ENCODE data around the gene SH2D7. TPM values are rescaled to one million over a fixed set of nuclear protein-coding genes. Genes with fewer than 3 reads are reported as not detected.

Gene SH2D7
- polyA plus RNA-seq, 1 of the 3 experiments (the other 2 are of a cell fraction): not detected

- POLR2A ChIA-PET: no interaction called here
- CTCF ChIA-PET: interaction anchor here (1.9 to 8.4 kb wide), 2 partner anchors 107 to 108 kb away, joined by 7 to 72 read pairs; no protein-coding TSS in a partner anchor
- 97% methylated on average over 2 of the region's 2 CpGs for WGBS (ENCODE audit: low lambda C conversion rate)
Measured at GRCh38 chr15:78133801-78134200, 41.4 kb downstream of the SH2D7 start.

GRCh38 chr15:78139578-78139977 lies 47.2 kb downstream of the SH2D7 start:
- Histone ChIP-seq H2AFZ (ENCODE audit: low read depth) (no peak overlapping the region), H3K27ac (ENCODE audit: low read depth in 2 of 2, low read length in 1 of 2) (no peak overlapping the region), H3K79me2 (ENCODE audit: insufficient read depth) (no peaks in the 10 kb centered on the region), H3K4me2 (no peak overlapping the region), H3K9me2 (no peaks in the 10 kb centered on the region), H3K36me3 (replicated peaks in 1 of 2; ENCODE audit: control insufficient read depth in 1 of 2, insufficient read depth in 2 of 2, low read length in 1 of 2) (no peaks in the 10 kb centered on the region), H3K4me3 (ENCODE audit: low read depth in 2 of 2, low read length in 1 of 2) (no peak overlapping the region), H3F3A (replicated peaks; ENCODE audit: insufficient read depth) (no peaks in the 10 kb centered on the region), H3K9me3 (no peaks in the 10 kb centered on the region), H3K4me1 (ENCODE audit: control insufficient read depth in 1 of 2, insufficient read depth in 2 of 2, low read depth in 1 of 2, low read length in 1 of 2) (peaks cover 0 to 5% of the 10 kb centered on the region in 2 experiments; a peak in 1 of 4 replicates), H3K9ac (no peak overlapping the region), H4K20me1 (ENCODE audit: insufficient read depth) (no peaks in the 10 kb centered on the region), H3K27me3 (ENCODE audit: insufficient read depth) (no peaks in the 10 kb centered on the region)
- ChIA-PET POLR2A (no interaction called here), CTCF (interaction anchor here (1.2 to 1.4 kb wide), 2 partner anchors 9 to 229 kb away, joined by 3 read pairs; no protein-coding TSS in a partner anchor)
- no peak for TF ChIP-seq MXI1 (IDR thresholded peaks at IDR 0.05; ENCODE audit: low read depth, low read length)
- TF ChIP-seq REST (IDR thresholded peaks at IDR 0.05; ENCODE audit: low read depth, low read length): no peak
- no peak for TF ChIP-seq RXRA (IDR thresholded peaks at IDR 0.05; ENCODE audit: borderline replicate concordance, low read depth)
- no peak for TF ChIP-seq SIN3A (IDR thresholded peaks at IDR 0.05; ENCODE audit: borderline replicate concordance, low read depth, low read length)
- no peak for TF ChIP-seq PBX3 (IDR thresholded peaks at IDR 0.05)
- TF ChIP-seq FOSL2 (IDR thresholded peaks at IDR 0.05; ENCODE audit: borderline replicate concordance, low read depth): no peak
- TF ChIP-seq MEF2A (IDR thresholded peaks at IDR 0.05; ENCODE audit: borderline replicate concordance, low read depth): no peak
- TF ChIP-seq GATA2 (CRISPR knock-in tag; IDR thresholded peaks at IDR 0.05): no peak
- TF ChIP-seq NFIC (IDR thresholded peaks at IDR 0.05; ENCODE audit: borderline replicate concordance): no peak
- no peak for TF ChIP-seq YY1 (IDR thresholded peaks at IDR 0.05; ENCODE audit: low read depth)
- TF ChIP-seq ZBTB33 (IDR thresholded peaks at IDR 0.05; ENCODE audit: borderline replicate concordance, low read depth): no peak
- no peak for DNase-seq
- WGBS (ENCODE audit: low lambda C conversion rate): 98% methylated on average over 5 of the region's 5 CpGs

More at GRCh38 chr15:78133801-78134200, 41.4 kb downstream of the SH2D7 start:
- no peak overlapping the region for H3K4me3 ChIP-seq (ENCODE audit: low read depth in 2 of 2, low read length in 1 of 2)
- H3F3A ChIP-seq (replicated peaks; ENCODE audit: insufficient read depth): peaks cover 6% of the 10 kb centered on the region
- no peak overlapping the region for H3K9ac ChIP-seq
- TF ChIP-seq FOSL2 (IDR thresholded peaks at IDR 0.05; ENCODE audit: borderline replicate concordance, low read depth) (no peak), GATA2 (CRISPR knock-in tag; IDR thresholded peaks at IDR 0.05) (no peak), CHD2 (IDR thresholded peaks at IDR 0.05; ENCODE audit: low read length, partially characterized antibody) (no peak), MXI1 (IDR thresholded peaks at IDR 0.05; ENCODE audit: low read depth, low read length) (no peak), JUND (IDR thresholded peaks at IDR 0.05) (no peak), RFX5 (IDR thresholded peaks at IDR 0.05; ENCODE audit: low read length) (no peak)
- no peak overlapping the region for H3K4me2 ChIP-seq
- DNase-seq: no peak
- no peaks in the 10 kb centered on the region for H4K20me1 ChIP-seq (ENCODE audit: insufficient read depth)
- no peaks in the 10 kb centered on the region for H3K9me2 ChIP-seq
- no peak overlapping the region for H3K27ac ChIP-seq (ENCODE audit: low read depth in 2 of 2, low read length in 1 of 2)
- no peaks in the 10 kb centered on the region for H3K36me3 ChIP-seq (replicated peaks in 1 of 2; ENCODE audit: control insufficient read depth in 1 of 2, insufficient read depth in 2 of 2, low read length in 1 of 2)
- no peaks in the 10 kb centered on the region for H3K9me3 ChIP-seq
- no peak overlapping the region for H2AFZ ChIP-seq (ENCODE audit: low read depth)
- H3K27me3 ChIP-seq (ENCODE audit: insufficient read depth): no peaks in the 10 kb centered on the region
- no peaks in the 10 kb centered on the region for H3K79me2 ChIP-seq (ENCODE audit: insufficient read depth)
- H3K4me1 ChIP-seq (ENCODE audit: control insufficient read depth in 1 of 2, insufficient read depth in 2 of 2, low read depth in 1 of 2, low read length in 1 of 2): peaks cover 0 to 7% of the 10 kb centered on the region in 2 experiments; a peak in 1 of 4 replicates

Measured in SK-N-SH (cell line).